A549 (cell line): Measurements from ENCODE around the gene RGS2.

Source experiments
- BHLHE40 ChIP-seq: IDR thresholded peaks from 2 replicates; pipeline ENCODE4 v1.6.1; 2012; ENCODE audit warnings: low read depth, low read length, inconsistent platforms
- TF ChIP-seq, protein P1 (sequence below): IDR thresholded peaks from 2 replicates; pipeline ENCODE4 v1.6.1; 2012

DNA sequence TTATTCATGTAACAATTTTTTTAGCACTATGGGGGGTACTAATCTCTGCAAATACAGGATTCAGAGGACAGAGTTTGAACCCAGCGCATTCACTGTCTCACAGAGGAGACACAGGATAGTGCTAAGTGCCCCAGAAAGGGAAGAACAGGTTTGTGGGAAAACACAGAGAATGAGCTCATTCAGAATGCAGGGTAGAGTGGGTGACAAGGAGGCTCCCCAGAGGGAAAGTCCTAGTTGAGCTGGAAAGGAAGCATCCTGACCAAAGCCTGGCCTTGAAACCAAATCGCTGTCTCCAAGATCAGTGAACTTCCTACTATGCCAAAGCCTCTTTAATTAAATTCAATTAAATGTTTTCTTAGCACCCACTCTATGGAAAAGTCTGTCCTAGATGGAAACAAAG is 19.0 kb upstream of the RGS2 start:
- no peak for TF ChIP-seq BHLHE40
- TF ChIP-seq, protein P1, sequence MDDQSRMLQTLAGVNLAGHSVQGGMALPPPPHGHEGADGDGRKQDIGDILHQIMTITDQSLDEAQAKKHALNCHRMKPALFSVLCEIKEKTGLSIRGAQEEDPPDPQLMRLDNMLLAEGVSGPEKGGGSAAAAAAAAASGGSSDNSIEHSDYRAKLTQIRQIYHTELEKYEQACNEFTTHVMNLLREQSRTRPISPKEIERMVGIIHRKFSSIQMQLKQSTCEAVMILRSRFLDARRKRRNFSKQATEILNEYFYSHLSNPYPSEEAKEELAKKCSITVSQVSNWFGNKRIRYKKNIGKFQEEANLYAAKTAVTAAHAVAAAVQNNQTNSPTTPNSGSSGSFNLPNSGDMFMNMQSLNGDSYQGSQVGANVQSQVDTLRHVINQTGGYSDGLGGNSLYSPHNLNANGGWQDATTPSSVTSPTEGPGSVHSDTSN = no peak
